Mesothelial cell of epicardium (in vitro differentiated cells): ENCODE data around the gene PPIL6. TPM values are rescaled to one million over a fixed set of nuclear protein-coding genes. Genes with fewer than 3 reads are reported as not detected.

ENCODE experiments used
- DNase-seq, 2 experiments: peaks; one replicate each; pipeline ENCODE4 v3.0.0; 2021; ENCODE audit warnings: low spot score in 2 of 2; ENCODE audit not compliant: unreplicated experiment in 2 of 2
- H3K27ac Mint-ChIP-seq: 2 replicates; pipeline ENCODE4 v1.8.0; 2021; ENCODE audit warnings: mixed read lengths
- H3K27me3 Mint-ChIP-seq: 2 replicates; pipeline ENCODE4 v1.8.0; 2021; ENCODE audit warnings: low read depth, mixed read lengths
- H3K36me3 Mint-ChIP-seq: 2 replicates; pipeline ENCODE4 v1.8.0; 2021; ENCODE audit warnings: mixed read lengths
- H3K4me1 Mint-ChIP-seq: 2 replicates; pipeline ENCODE4 v1.8.0; 2021; ENCODE audit warnings: mixed read lengths
- H3K4me3 Mint-ChIP-seq: 2 replicates; pipeline ENCODE4 v1.8.0; 2021; ENCODE audit warnings: mild to moderate bottlenecking, moderate library complexity, mixed read lengths
- H3K9me3 Mint-ChIP-seq: 2 replicates; pipeline ENCODE4 v1.8.0; 2021; ENCODE audit warnings: mixed read lengths
- total RNA-seq: library from RNA; stranded (reverse); gene quantifications from 3 replicates; pipeline ENCODE4 v1.2.1, GENCODE V29; 2021
- TF ChIP-seq, protein P1 (sequence below): fragments of 200-600 bp; sonication (generic); IDR thresholded peaks from one replicate; pipeline ENCODE4 v1.5.0; 2021; ENCODE audit warnings: antibody characterized with exemption; ENCODE audit not compliant: unreplicated experiment

PPIL6 gene
- total RNA-seq, 1 donor from 2014 or later: 4.8 TPM

DNA sequence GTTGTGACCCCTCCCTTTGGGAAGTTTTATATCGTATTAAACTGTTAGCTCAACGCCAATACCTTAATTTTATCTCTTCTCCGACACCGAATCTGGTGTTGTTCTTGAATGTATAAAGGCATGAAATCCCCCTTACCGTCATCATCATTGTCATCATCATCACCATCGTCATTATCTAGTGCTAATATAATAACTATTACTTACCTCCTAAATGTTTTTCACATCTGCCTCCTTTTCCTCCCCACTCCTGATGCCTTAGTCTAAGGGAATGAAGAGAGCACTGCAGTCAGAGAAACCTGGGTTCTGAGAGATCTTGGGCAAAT, 43.3 kb upstream of the PPIL6 start:
- Mint-ChIP-seq H3K36me3 (peaks cover 16% of the 10 kb centered on the region), H3K9me3 (no peaks in the 10 kb centered on the region), H3K4me3 (peak overlapping the region; percentile 63), H3K4me1 (peaks cover 27% of the 10 kb centered on the region), H3K27me3 (peaks cover 4% of the 10 kb centered on the region), H3K27ac (peak overlapping the region; percentile 11)
- no peak for DNase-seq
- TF ChIP-seq, protein P1, sequence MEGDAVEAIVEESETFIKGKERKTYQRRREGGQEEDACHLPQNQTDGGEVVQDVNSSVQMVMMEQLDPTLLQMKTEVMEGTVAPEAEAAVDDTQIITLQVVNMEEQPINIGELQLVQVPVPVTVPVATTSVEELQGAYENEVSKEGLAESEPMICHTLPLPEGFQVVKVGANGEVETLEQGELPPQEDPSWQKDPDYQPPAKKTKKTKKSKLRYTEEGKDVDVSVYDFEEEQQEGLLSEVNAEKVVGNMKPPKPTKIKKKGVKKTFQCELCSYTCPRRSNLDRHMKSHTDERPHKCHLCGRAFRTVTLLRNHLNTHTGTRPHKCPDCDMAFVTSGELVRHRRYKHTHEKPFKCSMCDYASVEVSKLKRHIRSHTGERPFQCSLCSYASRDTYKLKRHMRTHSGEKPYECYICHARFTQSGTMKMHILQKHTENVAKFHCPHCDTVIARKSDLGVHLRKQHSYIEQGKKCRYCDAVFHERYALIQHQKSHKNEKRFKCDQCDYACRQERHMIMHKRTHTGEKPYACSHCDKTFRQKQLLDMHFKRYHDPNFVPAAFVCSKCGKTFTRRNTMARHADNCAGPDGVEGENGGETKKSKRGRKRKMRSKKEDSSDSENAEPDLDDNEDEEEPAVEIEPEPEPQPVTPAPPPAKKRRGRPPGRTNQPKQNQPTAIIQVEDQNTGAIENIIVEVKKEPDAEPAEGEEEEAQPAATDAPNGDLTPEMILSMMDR: no peak

DNA sequence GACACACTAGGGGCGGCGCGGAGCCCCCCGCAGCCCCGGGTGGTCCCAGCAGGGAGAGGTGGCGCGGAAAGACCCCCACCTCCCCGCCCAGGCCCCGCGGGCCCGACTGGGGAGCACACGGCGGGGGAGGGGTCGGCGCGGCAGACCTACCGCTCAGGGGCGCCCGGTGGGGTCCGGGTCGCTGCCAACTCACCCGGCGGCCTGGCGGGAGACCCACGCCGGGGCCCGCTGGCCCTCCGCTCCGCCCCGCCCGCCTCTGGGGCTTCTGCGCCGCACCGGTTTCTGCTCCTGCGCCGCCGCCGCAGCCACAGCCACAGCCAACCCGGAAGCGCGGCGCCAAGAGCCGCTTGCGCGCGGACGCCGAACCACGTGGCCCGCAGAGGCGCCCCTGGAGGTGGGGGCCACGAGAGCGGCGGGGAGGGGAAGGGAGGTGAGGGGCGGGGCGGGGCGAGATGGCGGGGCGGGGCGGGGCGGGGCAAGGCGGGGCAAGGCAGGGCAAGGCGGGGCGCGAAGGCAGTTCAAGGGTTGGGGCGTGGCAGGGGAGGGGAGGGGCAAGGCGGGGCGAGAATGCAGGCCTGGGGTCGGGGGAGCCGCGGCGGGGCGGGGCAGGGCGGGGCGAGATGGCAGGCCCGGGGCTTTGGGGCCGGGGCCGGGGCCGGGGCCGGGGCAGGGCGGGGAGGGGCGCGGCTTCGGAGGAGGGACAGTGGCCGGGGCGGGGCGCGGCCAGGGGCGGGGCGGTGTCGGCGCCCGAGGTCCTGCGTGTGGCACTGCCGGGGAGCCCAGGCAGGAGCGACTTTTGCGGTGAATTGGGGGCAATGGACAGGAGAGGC, 42.7 kb upstream of the PPIL6 start, which contains the start of gene ZBTB24:
ZBTB24 (minus strand) TSS at position 315 of the 830 bp plus-strand sequence. CDS start 1,193 bp downstream, outside the sequence.
- no peaks in the 10 kb centered on the region for H3K9me3 Mint-ChIP-seq
- TF ChIP-seq, protein P1: no peak
- H3K4me1 Mint-ChIP-seq: peaks cover 33% of the 10 kb centered on the region
- peaks cover 4% of the 10 kb centered on the region for H3K27me3 Mint-ChIP-seq
- H3K4me3 Mint-ChIP-seq: peak within 1 kb of the TSS; percentile 86
- H3K36me3 Mint-ChIP-seq: peaks cover 17% of the 10 kb centered on the region
- peak; percentile 82 to 88 for DNase-seq
- peak within 1 kb of the TSS; percentile 64 for H3K27ac Mint-ChIP-seq

DNA sequence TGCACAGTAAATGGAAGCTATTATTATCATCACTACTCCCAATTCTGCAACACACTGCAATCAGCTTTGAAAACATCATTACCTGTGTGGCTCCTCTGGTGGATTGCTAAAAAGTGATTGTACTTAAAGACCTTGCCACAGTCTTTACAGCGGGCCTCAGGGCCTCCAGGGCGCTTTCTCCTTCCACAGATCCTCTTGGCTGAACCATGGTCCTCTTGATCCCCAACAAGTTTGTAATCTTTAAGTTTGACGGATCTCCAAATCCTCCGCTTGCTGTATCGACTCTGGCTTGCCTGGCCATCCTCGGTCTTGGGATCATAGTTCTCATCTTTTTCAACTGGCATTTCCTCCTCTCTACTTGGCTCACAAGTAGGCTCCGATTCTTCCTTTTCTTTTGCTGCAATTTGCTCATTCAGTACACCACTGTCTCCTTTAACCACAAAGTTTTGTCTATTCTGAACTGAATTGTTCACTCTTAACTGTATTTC, 40.6 kb upstream of the PPIL6 start:
- H3K27ac Mint-ChIP-seq: no peak overlapping the region
- H3K36me3 Mint-ChIP-seq: peaks cover 20% of the 10 kb centered on the region
- TF ChIP-seq, protein P1: no peak
- H3K27me3 Mint-ChIP-seq: no peaks in the 10 kb centered on the region
- DNase-seq: no peak
- peaks cover 38% of the 10 kb centered on the region for H3K4me1 Mint-ChIP-seq
- H3K4me3 Mint-ChIP-seq: no peak overlapping the region
- H3K9me3 Mint-ChIP-seq: no peaks in the 10 kb centered on the region

DNA sequence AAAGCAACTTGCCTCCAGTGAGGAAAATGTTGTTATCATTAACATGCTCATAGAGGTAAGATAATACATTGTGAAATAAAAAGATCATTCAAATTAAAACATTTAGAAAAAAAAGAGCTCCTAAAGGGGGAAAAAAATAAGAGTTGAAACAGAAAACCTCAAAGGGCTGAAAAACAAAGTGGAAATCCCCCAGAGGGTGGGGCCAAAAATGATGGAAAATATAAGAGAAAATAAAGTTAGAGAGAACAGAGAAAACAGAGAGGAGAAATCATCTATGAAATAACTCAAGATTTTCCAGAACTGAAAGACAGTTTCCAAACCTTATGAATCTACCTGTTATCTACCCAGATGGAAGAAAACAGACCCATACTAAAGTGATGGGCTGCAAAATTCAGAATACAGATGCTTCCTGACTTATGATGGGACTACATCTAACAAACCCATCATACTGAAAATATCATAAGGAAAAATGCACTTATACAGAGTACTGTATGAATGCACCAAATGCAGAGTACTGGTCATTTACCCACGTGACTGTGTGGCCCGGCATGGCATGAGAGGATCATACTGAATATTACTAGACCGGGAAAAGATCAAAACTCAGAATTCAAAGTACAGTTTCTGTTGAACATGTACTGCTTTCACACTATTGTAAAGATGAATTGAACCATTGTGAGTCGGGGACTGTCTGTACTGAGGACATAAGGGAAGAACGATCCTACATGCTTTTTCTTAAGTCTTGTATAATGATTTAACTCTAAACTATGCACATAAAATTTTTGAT, 38.6 kb upstream of the PPIL6 start:
- H3K9me3 Mint-ChIP-seq: no peaks in the 10 kb centered on the region
- no peaks in the 10 kb centered on the region for H3K27me3 Mint-ChIP-seq
- H3K4me1 Mint-ChIP-seq: peaks cover 38% of the 10 kb centered on the region
- no peak for DNase-seq
- TF ChIP-seq, protein P1: no peak
- H3K27ac Mint-ChIP-seq: peak overlapping the region; percentile 55
- peak overlapping the region; percentile 4 for H3K4me3 Mint-ChIP-seq
- peaks cover 34% of the 10 kb centered on the region for H3K36me3 Mint-ChIP-seq

DNA sequence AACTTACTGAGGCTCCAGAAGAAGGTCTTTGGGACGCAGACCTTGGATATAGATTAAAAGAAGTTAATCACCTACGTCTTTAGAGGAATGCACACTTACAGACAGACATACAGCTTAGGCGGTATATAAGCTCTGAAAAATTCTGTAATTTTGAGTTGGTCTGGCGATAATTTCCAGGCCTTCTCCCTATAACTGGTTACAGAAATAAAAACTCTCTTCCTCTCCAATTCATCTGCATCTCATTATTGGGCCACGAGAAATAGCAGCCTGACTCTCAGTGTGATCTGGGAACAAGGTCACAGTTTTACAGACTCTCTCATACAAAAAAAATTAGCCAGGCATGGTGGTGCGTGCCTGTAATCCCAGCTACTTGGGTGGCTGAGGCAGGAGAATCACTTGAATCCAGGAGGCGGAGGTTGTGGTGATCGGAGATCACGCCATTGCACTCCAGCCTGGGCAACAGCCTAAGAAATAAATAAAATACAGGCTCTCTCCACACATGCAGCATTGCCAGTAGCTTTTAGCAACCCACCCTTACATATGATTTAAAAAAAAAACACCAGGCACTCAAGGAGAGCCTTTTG, 37.9 kb upstream of the PPIL6 start:
- Mint-ChIP-seq H3K4me3 (no peak overlapping the region), H3K9me3 (no peaks in the 10 kb centered on the region), H3K4me1 (peaks cover 38% of the 10 kb centered on the region), H3K27ac (peak overlapping the region; percentile 68), H3K27me3 (no peaks in the 10 kb centered on the region), H3K36me3 (peaks cover 37% of the 10 kb centered on the region)
- TF ChIP-seq, protein P1: no peak
- DNase-seq: no peak
